ENCODE data around the gene PPARG. TPM values are rescaled to one million over a fixed set of nuclear protein-coding genes. Genes with fewer than 3 reads are reported as not detected.
"Not testable (repeated sequence)": the region's sequence is repeated elsewhere in the genome, so short reads cannot be mapped to it uniquely, and the experiment has no call there.

Gene PPARG
- total RNA-seq, 1 donor from 2014 or later, result 2.5 TPM

DNA sequence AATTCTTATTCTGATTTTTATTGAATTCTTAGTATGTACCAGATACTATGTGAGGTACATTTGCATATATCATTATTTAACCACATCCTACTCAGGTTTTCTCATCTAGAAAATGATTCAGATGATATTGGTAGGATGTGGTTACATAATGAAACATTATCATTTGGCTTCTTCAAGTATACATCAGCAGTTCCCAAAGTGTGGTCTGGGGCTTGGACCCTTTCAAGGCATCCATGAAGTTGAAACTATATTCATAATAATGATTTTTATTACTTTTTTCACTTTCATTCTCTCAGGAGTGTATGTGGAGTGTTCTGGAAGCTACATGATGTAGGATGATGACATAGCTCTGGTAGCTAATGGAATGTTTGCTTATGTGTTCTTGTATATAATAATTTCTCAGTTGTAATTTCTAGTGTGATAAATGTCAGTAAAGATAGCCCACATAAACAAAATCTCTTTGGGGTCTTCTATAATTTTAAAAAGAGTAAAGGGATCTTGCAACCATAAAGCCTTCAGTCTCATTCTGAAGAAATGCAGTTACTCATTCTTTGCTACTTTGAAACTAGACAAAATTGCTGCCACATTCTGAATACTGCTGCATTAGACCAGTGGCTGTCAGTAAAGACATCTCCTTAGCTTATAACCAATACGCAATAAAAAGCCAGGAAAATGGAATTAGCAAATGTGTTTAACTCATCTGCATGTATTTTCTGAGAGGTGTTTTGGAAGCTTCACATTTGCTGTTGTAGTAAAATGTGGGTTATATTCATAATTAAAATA is 95.8 kb downstream of the PPARG start:
- intact Hi-C loops (cut with micrococcal nuclease), result no loop called here
- Mint-ChIP-seq H3K27me3 (ENCODE audit: insufficient read depth) (peaks cover 20% of the 10 kb centered on the region), H3K9me3 (peaks cover 6% of the 10 kb centered on the region), H3K27ac (no peak overlapping the region), H3K36me3 (ENCODE audit: low read depth) (no peaks in the 10 kb centered on the region), H3K4me1 (ENCODE audit: low read depth) (no peaks in the 10 kb centered on the region), H3K4me3 (no peak overlapping the region)
- DNase-seq (ENCODE audit: low spot score), result no peak

- H3K36me3 Mint-ChIP-seq (ENCODE audit: low read depth); H3K4me3 Mint-ChIP-seq; intact Hi-C loops (cut with micrococcal nuclease); DNase-seq (ENCODE audit: low spot score); H3K27ac Mint-ChIP-seq; H3K4me1 Mint-ChIP-seq (ENCODE audit: low read depth); H3K9me3 Mint-ChIP-seq: not testable (repeated sequence)
- peaks cover 20% of the 10 kb centered on the region for H3K27me3 Mint-ChIP-seq (ENCODE audit: insufficient read depth)
Measured at GRCh38 chr3:12386514-12387291, 97.8 kb downstream of the PPARG start.

- H3K9me3 Mint-ChIP-seq, result peaks cover 7% of the 10 kb centered on the region
- DNase-seq (ENCODE audit: low spot score), result no peak
- no peaks in the 10 kb centered on the region for H3K4me1 Mint-ChIP-seq (ENCODE audit: low read depth)
- intact Hi-C loops (cut with micrococcal nuclease), result no loop called here
- no peaks in the 10 kb centered on the region for H3K36me3 Mint-ChIP-seq (ENCODE audit: low read depth)
- peaks cover 24% of the 10 kb centered on the region for H3K27me3 Mint-ChIP-seq (ENCODE audit: insufficient read depth)
- H3K27ac Mint-ChIP-seq, result no peak overlapping the region
- no peak overlapping the region for H3K4me3 Mint-ChIP-seq
Measured at GRCh38 chr3:12388185-12388584, 99.3 kb downstream of the PPARG start.

GRCh38 chr3:12392101-12392878 is 103.4 kb downstream of the PPARG start:
- Mint-ChIP-seq H3K27ac (no peak overlapping the region), H3K4me3 (no peak overlapping the region), H3K27me3 (ENCODE audit: insufficient read depth) (peaks cover 11% of the 10 kb centered on the region)

DNA sequence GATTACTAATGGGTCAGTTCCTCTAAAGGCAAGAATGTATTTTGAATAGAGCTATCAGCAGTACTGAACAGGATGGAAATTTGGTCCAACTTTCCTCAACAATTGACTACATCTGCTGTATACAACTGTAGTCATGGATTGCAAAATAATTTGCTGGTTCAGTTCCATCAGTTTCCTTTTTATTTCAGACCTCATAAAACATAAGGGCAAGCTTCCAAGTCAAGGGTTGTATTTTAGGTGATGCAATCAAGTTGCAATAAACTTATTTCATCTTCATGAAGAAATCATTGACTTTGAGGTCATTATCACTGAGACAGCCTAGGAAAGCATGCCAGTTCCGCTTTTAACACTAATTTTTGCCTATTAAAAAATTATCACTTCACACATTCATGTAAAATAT is 105.0 kb downstream of the PPARG start:
- peaks cover 4% of the 10 kb centered on the region for H3K9me3 Mint-ChIP-seq
- peaks cover 13% of the 10 kb centered on the region for H3K27me3 Mint-ChIP-seq (ENCODE audit: insufficient read depth)
- no peak overlapping the region for H3K4me3 Mint-ChIP-seq
- H3K27ac Mint-ChIP-seq, result no peak overlapping the region
- DNase-seq (ENCODE audit: low spot score), result no peak
- no peaks in the 10 kb centered on the region for H3K36me3 Mint-ChIP-seq (ENCODE audit: low read depth)
- intact Hi-C loops (cut with micrococcal nuclease), result loop anchor here (2.0 to 10.0 kb wide), 3 partner anchors 59 to 259 kb away; no protein-coding TSS in a partner anchor
- H3K4me1 Mint-ChIP-seq (ENCODE audit: low read depth), result peaks cover 12% of the 10 kb centered on the region

More at GRCh38 chr3:12392101-12392878, 103.4 kb downstream of the PPARG start:
- Mint-ChIP-seq H3K4me1 (ENCODE audit: low read depth) (peaks cover 12% of the 10 kb centered on the region), H3K9me3 (peaks cover 4% of the 10 kb centered on the region), H3K36me3 (ENCODE audit: low read depth) (no peaks in the 10 kb centered on the region)
- no peak for DNase-seq (ENCODE audit: low spot score)
- intact Hi-C loops (cut with micrococcal nuclease), result loop anchor here (10.0 kb wide), 1 partner anchor 57 kb away; no protein-coding TSS in a partner anchor

DNA sequence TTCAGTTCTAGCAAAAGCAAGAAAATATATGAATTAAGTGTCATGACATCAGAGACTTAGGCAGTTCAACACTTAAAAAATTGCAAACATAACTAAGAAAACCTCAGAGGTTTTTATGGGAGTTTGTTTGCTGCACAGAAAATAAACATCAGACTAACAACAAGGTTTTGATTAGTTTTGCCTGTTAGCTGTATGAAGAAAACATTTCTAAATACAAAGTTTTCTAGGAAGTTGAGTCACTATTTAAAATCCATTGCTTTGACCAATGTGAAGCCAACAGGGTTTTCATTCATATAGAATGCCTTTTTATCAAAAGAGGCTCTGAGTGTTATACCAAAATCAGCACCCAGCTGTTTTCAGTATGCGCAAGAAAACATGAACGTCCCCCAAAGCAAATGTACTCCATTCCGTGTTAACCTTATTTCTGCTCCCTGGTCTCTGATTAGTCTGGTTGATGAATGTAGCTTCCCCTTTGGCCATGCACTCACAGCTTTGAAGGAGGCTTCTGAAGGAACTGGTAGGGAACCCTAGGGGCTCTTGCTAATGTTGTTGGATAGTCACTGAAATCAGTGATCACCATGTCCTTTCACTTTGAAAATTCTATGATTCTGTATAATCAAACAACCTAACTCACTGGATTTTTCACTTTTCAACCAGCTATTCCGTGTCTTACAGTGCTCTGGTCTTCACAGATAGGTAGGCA is 105.8 kb downstream of the PPARG start:
- Mint-ChIP-seq H3K4me1 (ENCODE audit: low read depth) (peaks cover 12% of the 10 kb centered on the region), H3K36me3 (ENCODE audit: low read depth) (no peaks in the 10 kb centered on the region), H3K9me3 (peaks cover 4% of the 10 kb centered on the region), H3K27ac (no peak overlapping the region), H3K27me3 (ENCODE audit: insufficient read depth) (peaks cover 19% of the 10 kb centered on the region), H3K4me3 (no peak overlapping the region)
- intact Hi-C loops (cut with micrococcal nuclease), result loop anchor here (1.0 to 10.0 kb wide), 7 partner anchors 60 to 260 kb away; partner anchors contain the start of gene TSEN2
- DNase-seq (ENCODE audit: low spot score), result no peak

DNA sequence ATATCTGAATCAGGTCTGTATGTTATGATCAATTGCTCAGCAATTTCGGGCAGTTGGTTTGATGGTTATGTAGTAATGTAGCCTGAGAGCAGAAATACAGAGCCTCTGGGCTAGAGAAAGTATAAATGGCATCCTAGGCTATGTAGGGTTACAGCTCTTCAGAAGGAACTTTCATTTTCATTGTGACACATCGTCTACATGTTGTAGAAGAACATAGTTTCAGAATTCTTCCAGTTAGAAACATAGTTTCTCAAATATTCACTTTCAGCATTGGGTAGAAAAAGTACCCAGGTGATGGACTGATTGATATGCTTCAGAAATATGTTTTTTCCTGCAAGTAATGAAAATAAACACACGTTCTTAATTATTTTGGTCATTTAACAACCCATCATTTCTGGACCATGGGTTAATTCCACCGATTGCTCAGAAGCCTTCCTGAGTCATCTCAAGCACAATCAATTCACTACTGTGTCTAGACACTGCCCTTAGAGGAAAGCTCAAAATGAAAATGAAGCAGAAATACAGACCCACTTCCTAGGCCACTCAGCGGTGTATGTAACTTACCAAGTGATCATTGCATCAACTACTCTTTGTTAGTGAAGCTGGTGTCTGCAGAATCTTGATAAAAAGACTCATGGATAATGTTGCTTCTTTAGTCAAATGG is 106.6 kb downstream of the PPARG start:
- no peaks in the 10 kb centered on the region for H3K36me3 Mint-ChIP-seq (ENCODE audit: low read depth)
- no peak for DNase-seq (ENCODE audit: low spot score)
- peak overlapping the region; percentile 53 for H3K4me3 Mint-ChIP-seq
- peak overlapping the region; percentile 62 for H3K27ac Mint-ChIP-seq
- H3K27me3 Mint-ChIP-seq (ENCODE audit: insufficient read depth), result peaks cover 19% of the 10 kb centered on the region
- H3K4me1 Mint-ChIP-seq (ENCODE audit: low read depth), result peaks cover 12% of the 10 kb centered on the region
- intact Hi-C loops (cut with micrococcal nuclease), result loop anchor here (1.0 to 10.0 kb wide), 7 partner anchors 61 to 261 kb away; partner anchors contain the start of gene TSEN2
- peaks cover 4% of the 10 kb centered on the region for H3K9me3 Mint-ChIP-seq

DNA sequence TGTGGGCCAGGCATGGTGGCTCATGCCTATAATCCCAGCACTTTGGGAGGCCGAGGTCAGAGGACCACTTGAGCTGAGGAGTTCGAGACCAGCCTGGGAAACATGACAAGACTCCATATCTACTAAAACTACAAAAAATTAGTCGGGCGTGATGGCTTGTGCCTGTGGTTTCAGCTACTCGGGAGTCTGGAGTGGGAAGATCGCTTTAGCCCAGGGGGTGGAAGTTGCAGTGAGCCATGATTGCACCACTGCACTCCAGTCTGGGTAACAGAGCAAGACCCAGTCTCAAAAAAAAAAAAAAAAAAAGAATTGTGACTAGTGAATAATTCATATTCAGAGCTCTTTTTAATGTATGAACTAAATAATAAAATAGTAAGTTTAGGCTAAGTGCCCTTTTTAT is 107.6 kb downstream of the PPARG start:
- Mint-ChIP-seq H3K27me3 (ENCODE audit: insufficient read depth) (peaks cover 26% of the 10 kb centered on the region), H3K9me3 (peaks cover 4% of the 10 kb centered on the region), H3K4me1 (ENCODE audit: low read depth) (peaks cover 12% of the 10 kb centered on the region), H3K27ac (no peak overlapping the region), H3K4me3 (no peak overlapping the region), H3K36me3 (ENCODE audit: low read depth) (no peaks in the 10 kb centered on the region)
- intact Hi-C loops (cut with micrococcal nuclease), result loop anchor here (10.0 kb wide), 1 partner anchor 62 kb away; no protein-coding TSS in a partner anchor
- DNase-seq (ENCODE audit: low spot score), result no peak

GRCh38 chr3:12399226-12399625 is 110.4 kb downstream of the PPARG start:
- no peak overlapping the region for H3K4me3 Mint-ChIP-seq
- H3K4me1 Mint-ChIP-seq (ENCODE audit: low read depth), result peaks cover 12% of the 10 kb centered on the region
- peak overlapping the region; percentile 52 for H3K27ac Mint-ChIP-seq
- DNase-seq (ENCODE audit: low spot score), result no peak
- H3K9me3 Mint-ChIP-seq, result no peaks in the 10 kb centered on the region
- H3K27me3 Mint-ChIP-seq (ENCODE audit: insufficient read depth), result peaks cover 26% of the 10 kb centered on the region
- no peaks in the 10 kb centered on the region for H3K36me3 Mint-ChIP-seq (ENCODE audit: low read depth)
- intact Hi-C loops (cut with micrococcal nuclease), result loop anchor here (10.0 kb wide), 1 partner anchor 64 kb away; no protein-coding TSS in a partner anchor

DNA sequence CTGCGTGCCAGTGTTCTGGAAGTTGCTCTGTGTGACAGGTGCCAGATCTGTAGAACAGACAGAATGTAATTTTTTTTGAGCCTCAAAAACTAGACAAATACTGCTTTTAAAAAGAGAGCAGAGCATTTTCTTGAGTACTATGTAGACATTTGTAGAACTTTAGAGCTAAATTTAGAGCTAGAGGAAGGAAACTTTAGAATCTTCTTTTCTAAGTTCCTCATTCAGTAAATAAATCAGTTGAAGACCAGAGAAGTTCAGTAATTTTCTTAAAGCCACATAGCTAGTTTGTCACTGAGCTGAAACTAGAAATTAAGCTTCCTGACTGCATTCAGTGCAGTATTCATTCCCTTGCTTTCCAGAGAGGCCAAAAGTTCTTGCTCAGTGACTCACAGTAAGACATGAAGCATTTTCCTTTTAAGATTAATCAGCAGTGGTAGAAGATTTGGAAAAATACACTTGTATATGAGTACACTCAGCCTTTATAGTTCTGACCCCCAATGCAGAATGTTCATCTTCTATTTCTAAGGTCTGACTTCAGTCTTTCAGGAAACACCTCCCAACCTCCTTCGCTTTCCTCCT is 111.8 kb downstream of the PPARG start:
- H3K27ac Mint-ChIP-seq, result no peak overlapping the region
- peaks cover 2% of the 10 kb centered on the region for H3K4me1 Mint-ChIP-seq (ENCODE audit: low read depth)
- no peak overlapping the region for H3K4me3 Mint-ChIP-seq
- H3K27me3 Mint-ChIP-seq (ENCODE audit: insufficient read depth), result peaks cover 26% of the 10 kb centered on the region
- no peak for DNase-seq (ENCODE audit: low spot score)
- no peaks in the 10 kb centered on the region for H3K9me3 Mint-ChIP-seq
- intact Hi-C loops (cut with micrococcal nuclease), result no loop called here
- H3K36me3 Mint-ChIP-seq (ENCODE audit: low read depth), result no peaks in the 10 kb centered on the region

GRCh38 chr3:12401208-12401607 is 112.3 kb downstream of the PPARG start:
- no peaks in the 10 kb centered on the region for H3K36me3 Mint-ChIP-seq (ENCODE audit: low read depth)
- intact Hi-C loops (cut with micrococcal nuclease), result no loop called here
- H3K27ac Mint-ChIP-seq, result no peak overlapping the region
- no peak for DNase-seq (ENCODE audit: low spot score)
- H3K27me3 Mint-ChIP-seq (ENCODE audit: insufficient read depth), result peaks cover 29% of the 10 kb centered on the region
- H3K4me1 Mint-ChIP-seq (ENCODE audit: low read depth), result no peaks in the 10 kb centered on the region
- H3K4me3 Mint-ChIP-seq, result no peak overlapping the region
- no peaks in the 10 kb centered on the region for H3K9me3 Mint-ChIP-seq

All from activated T-helper 1 cell treated with anti-CD3 and anti-CD28 coated beads, Interleukin-12 subunit alpha, Interleukin-12 subunit beta, Interleukin-2, Interleukin-4 antibody, amounts not matched to agents 30 ng/mL and 10 ng/mL and 1 ng/mL, durations not matched to agents 14 hours and 24 hours and 36 hours (primary cell).